Endothelial cell of umbilical vein (primary cell): ENCODE data around the gene AP5S1. TPM values are rescaled to one million over a fixed set of nuclear protein-coding genes. Genes with fewer than 3 reads are reported as not detected.

Source experiments
- BruUV-seq: library from RNA; stranded (reverse); fragments of 400-500 nt; replicated peaks from 2 replicates; lab custom pipeline; 2021; lab: Mats Ljungman, UMichigan
- CTCF ChIA-PET: fragments of 300-600, 350-600 bp; sonication (Branson Sonifier 250); formaldehyde crosslinking; loops from one replicate; lab custom pipeline; 2021; ENCODE audit warnings: antibody characterized with exemption, inconsistent platforms; lab: Charles Lee
- POLR2A ChIA-PET: fragments of 300-600, 350-600 bp; sonication (Branson Sonifier 250); formaldehyde crosslinking; loops from one replicate; lab custom pipeline; 2021; ENCODE audit warnings: antibody characterized with exemption, inconsistent platforms; lab: Charles Lee
- DNase-seq: peaks from one replicate; pipeline ENCODE4 v3.0.0-alpha.2; 2011; ENCODE audit warnings: low read depth, low spot score
- FAIRE-seq: peaks from 2 replicates; lab custom pipeline; 2011; peaks lifted over from hg19 to GRCh38; lab: Jason Lieb, UNC
- H2AFZ ChIP-seq: 2 replicates; pipeline ENCODE4 v1.6.0; 2012; ENCODE audit warnings: low read depth, low read length, control low read depth, inconsistent platforms
- H3K27ac ChIP-seq: 2 replicates; pipeline ENCODE4 v1.5.1; 2011; ENCODE audit warnings: low read depth, mild to moderate bottlenecking, control low read depth, low read length, moderate library complexity; ENCODE audit not compliant: insufficient read depth
- H3K27me3 ChIP-seq, 2 experiments: 2 replicates each; pipeline versions ENCODE4 v1.6.0 to v1.6.1; 2011; ENCODE audit warnings: low read length in 2 of 2, mixed read lengths in 1 of 2; ENCODE audit not compliant: control insufficient read depth in 2 of 2, insufficient read depth in 2 of 2
- H3K36me3 ChIP-seq, 2 experiments: 2 replicates in 1 of 2; 3 replicates in 1 of 2; pipeline ENCODE4 v1.5.1; 2011; ENCODE audit warnings: low read length in 2 of 2, mild to moderate bottlenecking in 1 of 2, moderate library complexity in 1 of 2; ENCODE audit not compliant: control insufficient read depth in 2 of 2, insufficient read depth in 2 of 2; ENCODE audit errors: extremely low read depth in 1 of 2
- H3K4me1 ChIP-seq: 3 replicates; pipeline ENCODE4 v1.5.1; 2011; ENCODE audit warnings: mild to moderate bottlenecking, low read length; ENCODE audit not compliant: control insufficient read depth, insufficient read depth; ENCODE audit errors: extremely low read depth
- H3K4me2 ChIP-seq: 2 replicates; pipeline ENCODE4 v1.6.1; 2011; ENCODE audit warnings: low read length, control low read depth, mixed read lengths; ENCODE audit not compliant: insufficient read depth
- H3K4me3 ChIP-seq, 3 experiments: fragments of 200-600 bp in 1 of 3; sonication (generic), shearing (Covaris generic) in 1 of 3; replicated peaks in 1 of 3; 2 replicates each; pipeline ENCODE4 v1.5.1; 2011 to 2016; ENCODE audit warnings: control low read depth in 3 of 3, low read length in 3 of 3, mild to moderate bottlenecking in 2 of 3, inconsistent platforms in 1 of 3, low read depth in 1 of 3, moderate library complexity in 1 of 3; ENCODE audit not compliant: insufficient read depth in 1 of 3
- H3K79me2 ChIP-seq: 2 replicates; pipeline ENCODE4 v1.6.0; 2012; ENCODE audit warnings: low read length, inconsistent platforms; ENCODE audit not compliant: control insufficient read depth, insufficient read depth
- H3K9ac ChIP-seq: replicated peaks from 2 replicates; pipeline ENCODE3; 2011; ENCODE audit warnings: low read length, control low read depth; ENCODE audit not compliant: insufficient read depth; ENCODE audit errors: extremely low read depth
- H3K9me1 ChIP-seq: replicated peaks from 3 replicates; pipeline ENCODE4 v1.6.0; 2011; ENCODE audit warnings: mild to moderate bottlenecking, low read length; ENCODE audit not compliant: control insufficient read depth, insufficient read depth; ENCODE audit errors: extremely low read depth
- H3K9me3 ChIP-seq: replicated peaks from 2 replicates; pipeline ENCODE4 v1.5.1; 2012; ENCODE audit warnings: low read length, inconsistent platforms; ENCODE audit not compliant: control insufficient read depth, insufficient read depth
- H4K20me1 ChIP-seq: replicated peaks from 2 replicates; pipeline ENCODE3; 2011; ENCODE audit warnings: mild to moderate bottlenecking, low read length; ENCODE audit not compliant: control insufficient read depth, insufficient read depth; ENCODE audit errors: extremely low read depth
- CTCF ChIP-seq, 2 donors: IDR thresholded peaks; 1 replicate in 1 of 2; 2 replicates in 1 of 2; pipeline ENCODE4 v1.5.1; 2011; ENCODE audit warnings: low read length in 2 of 2, mild to moderate bottlenecking in 2 of 2, moderate library complexity in 2 of 2, control low read depth in 1 of 2, inconsistent platforms in 1 of 2, low read depth in 1 of 2; ENCODE audit not compliant: insufficient read depth in 1 of 2; ENCODE audit errors: extremely low read depth in 1 of 2
- EZH2 ChIP-seq: IDR thresholded peaks from 2 replicates; pipeline ENCODE4 v1.6.1; 2012; ENCODE audit warnings: borderline replicate concordance, low read depth, mild to moderate bottlenecking, moderate library complexity, low read length, inconsistent platforms; ENCODE audit not compliant: severe bottlenecking
- FOS ChIP-seq: IDR thresholded peaks from 2 replicates; pipeline ENCODE4 v1.6.1; 2011; ENCODE audit warnings: mild to moderate bottlenecking, low read length, moderate library complexity, borderline replicate concordance; ENCODE audit not compliant: insufficient read depth
- GATA2 ChIP-seq: IDR thresholded peaks from 2 replicates; pipeline ENCODE4 v1.7.0; 2011; ENCODE audit warnings: low read depth, mild to moderate bottlenecking, moderate library complexity, mixed read lengths, low read length; ENCODE audit not compliant: insufficient read length, insufficient read depth
- JUN ChIP-seq: IDR thresholded peaks from 2 replicates; pipeline ENCODE4 v1.6.1; 2011; ENCODE audit warnings: borderline replicate concordance, low read depth; ENCODE audit not compliant: insufficient read length, insufficient read depth
- MYC ChIP-seq: IDR thresholded peaks from one replicate; pipeline ENCODE4 v1.6.1; 2011; ENCODE audit warnings: mild to moderate bottlenecking, low read depth, low read length
- POLR2A ChIP-seq: IDR thresholded peaks from 2 replicates; pipeline ENCODE4 v1.6.1; 2012; ENCODE audit warnings: low read depth, mild to moderate bottlenecking, control low read depth, low read length
- POLR2AphosphoS5 ChIP-seq: IDR thresholded peaks from 2 replicates; pipeline ENCODE4 v1.6.1; 2012; ENCODE audit warnings: low read depth, mild to moderate bottlenecking, control low read depth, low read length, moderate library complexity; ENCODE audit not compliant: insufficient read depth
- dilution Hi-C: fragments of 300-500 bp; cut with MboI; formaldehyde crosslinking; loops from one replicate; pipeline ENCODE4 v1.15.0; 2019; ENCODE audit warnings: low sequenced_read_pairs; ENCODE audit not compliant: extremely low pct_ligation_motif_present
- intact Hi-C: fragments of 100-400 bp; cut with micrococcal nuclease; formaldehyde crosslinking; loops from one replicate; pipeline ENCODE4 v1.10.0; 2022
- polyA plus RNA-seq, 4 experiments: library from polyadenylated mRNA; depleted of rRNA in 3 of 4; stranded (reverse) in 3 of 4; unstranded in 1 of 4; fragments of >200 nt; gene quantifications; 2 replicates each; pipeline versions ENCODE4 v1.2.1 to v1.2.3, GENCODE V29; 2011 to 2012; ENCODE audit warnings: missing spikeins in 1 of 4
- total RNA-seq: library from RNA; stranded (reverse); gene quantifications from 2 replicates; pipeline ENCODE4 v1.2.3, GENCODE V29; 2021
- TF ChIP-seq, protein P1 (sequence below): IDR thresholded peaks from 2 replicates; pipeline ENCODE4 v1.6.1; 2011; ENCODE audit not compliant: insufficient read depth, insufficient read length

AP5S1 gene
- total and polyA plus RNA-seq, 2 donors (not counting 3 experiments of a cell fraction or from before 2014, with no cell fraction given) = 15.7 to 22.0 TPM

DNA sequence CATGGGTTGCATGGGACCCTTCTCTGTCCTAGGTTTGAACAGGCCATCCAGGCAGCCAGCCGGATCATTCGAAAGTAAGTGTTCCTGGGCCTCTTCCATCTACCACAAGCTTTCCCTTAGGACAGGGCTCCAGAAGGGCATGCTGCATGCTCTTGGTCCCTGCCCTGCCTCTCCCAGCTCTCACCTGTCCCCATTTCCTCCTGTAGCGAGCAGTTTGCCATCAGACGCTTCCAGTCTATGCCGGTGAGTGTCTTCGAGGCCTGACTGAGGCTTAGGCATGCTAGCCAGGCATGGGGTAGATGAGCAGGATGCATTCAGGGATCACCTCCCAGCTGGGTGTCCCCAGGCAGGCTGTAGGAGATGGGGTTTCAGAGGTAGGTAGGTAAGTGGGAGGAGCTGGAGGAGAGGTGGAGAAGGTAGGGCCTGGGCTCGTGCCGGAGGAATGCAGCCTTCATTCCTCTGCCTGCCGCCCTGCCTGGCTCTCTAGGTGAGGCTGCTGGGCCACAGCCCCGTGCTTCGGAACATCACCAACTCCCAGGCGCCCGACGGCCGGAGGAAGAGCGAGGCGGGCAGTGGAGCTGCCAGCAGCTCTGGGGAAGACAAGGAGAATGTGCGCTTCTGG, 20.0 kb upstream of the AP5S1 start:
- H3K9ac ChIP-seq = no peak overlapping the region
- H4K20me1 ChIP-seq = no peaks in the 10 kb centered on the region
- no TSS peak for BruUV-seq
- peaks cover 0 to 26% of the 10 kb centered on the region in 2 experiments for H3K36me3 ChIP-seq
- DNase-seq = no peak
- H2AFZ ChIP-seq = no peak overlapping the region
- H3K79me2 ChIP-seq = peaks cover 25% of the 10 kb centered on the region
- no peaks in the 10 kb centered on the region for H3K9me3 ChIP-seq
- peaks cover 18% of the 10 kb centered on the region for H3K4me1 ChIP-seq
- FAIRE-seq = no peak
- H3K4me3 ChIP-seq = no peak overlapping the region
- TF ChIP-seq EZH2 = no peak
- TF ChIP-seq JUN = no peak
- TF ChIP-seq POLR2A = no peak
- no peak for TF ChIP-seq CTCF (IDR thresholded peaks at IDR 0.05; ENCODE audit: extremely low read depth in 1 of 2, insufficient read depth in 1 of 2, low read depth in 1 of 2, low read length in 2 of 2)
- TF ChIP-seq, protein P1, sequence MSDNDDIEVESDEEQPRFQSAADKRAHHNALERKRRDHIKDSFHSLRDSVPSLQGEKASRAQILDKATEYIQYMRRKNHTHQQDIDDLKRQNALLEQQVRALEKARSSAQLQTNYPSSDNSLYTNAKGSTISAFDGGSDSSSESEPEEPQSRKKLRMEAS = no peak
- no peak for TF ChIP-seq FOS
- TF ChIP-seq MYC = no peak
- no peak for TF ChIP-seq GATA2
- no peak for TF ChIP-seq POLR2AphosphoS5
- intact Hi-C loops = no loop called here
- ChIA-PET CTCF (interaction anchor here (0.8 to 1.9 kb wide), 4 partner anchors 16 to 20 kb away, joined by 3 to 6 read pairs (median 4); partner anchors contain the start of gene AP5S1), POLR2A (no interaction called here)
- H3K27ac ChIP-seq = no peak overlapping the region
- no peaks in the 10 kb centered on the region for H3K27me3 ChIP-seq
- dilution Hi-C loops = no loop called here
- no peak overlapping the region for H3K4me2 ChIP-seq
- no peaks in the 10 kb centered on the region for H3K9me1 ChIP-seq
